Activated CD8-positive, alpha-beta memory T cell treated with anti-CD3 and anti-CD28 coated beads, Interleukin-2, amount 50 U/mL, for 1 hour (primary cell): ENCODE results near the gene SPSB1.

Experiments used
- DNase-seq: peaks from one replicate; pipeline ENCODE4 v3.0.0-alpha.2; 2020; ENCODE audit errors: extremely low read depth

The SPSB1 gene

DNA sequence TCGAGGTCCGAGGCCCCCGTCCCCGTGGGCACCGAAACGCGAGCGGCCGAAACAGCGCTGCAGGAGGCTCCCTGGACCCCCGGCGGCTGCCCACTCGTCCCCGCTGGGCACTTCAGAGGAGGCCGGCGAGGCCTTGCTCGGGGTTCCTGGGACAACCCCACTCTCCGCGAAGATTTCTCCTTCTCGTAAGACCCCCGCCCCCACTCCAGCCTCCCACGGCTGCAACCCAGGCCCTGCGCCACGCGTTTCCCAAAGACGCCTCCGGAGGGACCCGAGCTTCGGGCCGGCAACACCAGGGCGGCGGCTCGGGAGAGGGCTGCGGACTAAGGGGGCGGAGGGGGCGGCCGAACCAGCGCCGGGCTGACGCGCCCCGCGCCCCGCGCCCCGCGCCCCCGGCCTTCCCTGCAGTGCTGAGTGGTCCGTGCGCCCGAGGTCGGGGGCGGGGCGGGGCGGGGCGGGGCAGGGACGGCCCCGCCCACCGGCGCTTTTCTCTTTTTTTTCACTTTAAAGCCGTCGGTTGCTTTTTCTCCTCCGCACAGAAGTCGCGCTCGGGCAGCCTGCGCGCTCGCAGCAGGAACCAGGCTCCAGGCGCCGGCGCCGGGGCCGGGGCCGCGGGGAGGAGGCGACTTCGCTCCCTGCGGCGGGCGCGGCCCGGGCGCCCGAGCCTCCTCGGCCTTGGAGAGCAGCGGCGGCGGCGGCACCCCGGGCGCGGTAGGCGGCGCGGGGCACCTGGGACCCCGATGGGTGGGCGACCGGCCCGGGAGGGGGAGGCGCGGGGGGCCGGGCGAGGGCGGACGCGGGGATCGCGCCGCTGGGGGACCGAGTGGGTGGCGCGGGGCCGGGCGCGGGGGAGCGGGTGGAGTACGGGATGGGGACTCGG is at the start of gene SPSB1:
TSS of gene SPSB1 (plus strand) at position 534 of the 880 bp plus-strand sequence. CDS start 62,998 bp downstream, outside the sequence.
- DNase-seq, result no peak

- no peak for DNase-seq
Observed at GRCh38 chr1:9243066-9243739, 49.5 kb upstream of the SPSB1 start.

DNA sequence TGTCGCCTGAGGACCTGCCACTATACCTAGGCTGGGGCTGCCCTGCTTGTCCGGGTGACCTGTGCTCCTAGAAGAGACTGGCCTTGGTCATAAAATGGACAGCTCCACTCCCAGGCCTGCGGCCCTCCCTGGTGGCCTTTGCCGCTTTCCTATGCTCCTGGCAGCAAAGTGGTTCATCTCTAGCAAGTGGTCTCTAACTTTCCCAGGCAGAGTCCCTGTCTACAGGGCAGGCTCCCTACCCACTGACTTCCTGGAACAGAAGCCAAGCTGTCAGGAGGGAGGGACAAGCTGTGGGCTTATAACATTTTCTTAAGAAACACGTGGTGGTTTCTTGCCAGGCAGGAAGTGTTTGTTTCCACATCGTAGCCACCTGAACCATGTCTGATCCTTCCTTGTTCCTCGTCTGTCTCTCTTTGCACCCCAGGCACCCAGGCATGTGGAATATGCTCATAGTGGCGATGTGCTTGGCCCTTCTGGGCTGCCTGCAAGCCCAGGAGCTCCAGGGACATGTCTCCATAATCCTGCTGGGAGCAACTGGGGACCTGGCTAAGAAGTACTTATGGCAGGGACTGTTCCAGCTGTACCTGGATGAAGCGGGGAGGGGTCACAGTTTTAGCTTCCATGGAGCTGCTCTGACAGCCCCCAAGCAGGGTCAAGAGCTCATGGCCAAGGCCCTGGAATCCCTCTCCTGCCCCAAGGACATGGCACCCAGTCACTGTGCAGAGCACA is 48.0 kb upstream of the SPSB1 start:
- DNase-seq, result no peak

DNA sequence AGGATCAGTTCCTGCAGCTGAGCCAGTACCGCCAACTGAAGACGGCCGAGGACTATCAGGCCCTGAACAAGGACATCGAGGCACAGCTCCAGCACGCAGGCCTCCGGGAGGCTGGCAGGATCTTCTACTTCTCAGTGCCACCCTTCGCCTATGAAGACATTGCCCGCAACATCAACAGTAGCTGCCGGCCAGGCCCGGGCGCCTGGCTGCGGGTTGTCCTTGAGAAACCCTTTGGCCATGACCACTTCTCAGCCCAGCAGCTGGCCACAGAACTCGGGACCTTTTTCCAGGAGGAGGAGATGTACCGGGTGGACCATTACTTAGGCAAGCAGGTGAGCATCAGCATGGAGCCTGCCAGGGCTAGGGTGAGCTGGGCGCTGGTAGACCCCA is 47.5 kb upstream of the SPSB1 start:
- DNase-seq, result no peak

- DNase-seq, result no peak
Observed at GRCh38 chr1:9245661-9246060, 47.0 kb upstream of the SPSB1 start.

GRCh38 chr1:9246215-9246614 is 46.5 kb upstream of the SPSB1 start:
- DNase-seq, result no peak

DNA sequence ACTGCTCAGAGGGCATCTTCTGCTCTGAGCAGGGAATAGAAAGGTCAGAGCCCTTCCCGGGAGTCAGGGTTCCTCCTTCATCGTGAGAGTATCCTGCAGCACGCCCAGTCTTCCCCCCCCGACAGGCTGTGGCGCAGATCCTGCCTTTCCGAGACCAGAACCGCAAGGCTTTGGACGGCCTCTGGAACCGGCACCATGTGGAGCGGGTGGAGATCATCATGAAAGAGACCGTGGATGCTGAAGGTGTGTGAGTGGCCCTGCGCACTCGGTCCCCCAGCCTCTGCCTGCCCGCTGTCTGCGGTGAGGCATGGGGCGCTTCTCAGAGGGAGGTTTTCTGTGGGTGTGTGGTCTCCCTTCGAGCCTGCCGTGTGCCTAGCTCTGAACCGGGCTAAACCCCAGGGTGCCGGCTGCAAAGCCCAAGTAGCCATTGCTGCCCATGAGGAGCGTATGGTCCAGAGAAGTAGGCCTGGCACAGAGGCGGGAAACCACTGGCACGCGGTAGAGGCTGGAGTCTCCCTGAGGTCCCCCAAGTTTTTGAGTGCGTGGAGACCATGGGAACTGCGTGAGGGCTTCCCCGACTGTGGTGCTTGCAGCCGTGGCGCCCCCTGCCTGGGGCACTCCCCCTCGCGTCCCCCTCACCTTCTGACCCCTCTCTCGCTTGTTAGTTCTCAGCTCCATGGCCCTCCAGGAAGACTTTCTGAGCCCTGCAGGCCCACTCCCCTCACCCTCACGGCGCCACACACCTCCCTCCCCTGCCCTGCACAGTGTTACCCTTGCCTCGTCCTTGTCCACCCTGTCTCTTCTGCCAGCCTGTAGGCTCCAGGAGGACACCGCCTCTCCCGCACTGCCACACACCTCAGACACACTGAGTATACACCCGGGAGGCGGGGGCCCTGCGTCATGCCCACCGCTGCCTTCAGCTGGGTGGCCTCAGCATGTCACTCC is 45.6 kb upstream of the SPSB1 start:
- DNase-seq, result no peak

DNA sequence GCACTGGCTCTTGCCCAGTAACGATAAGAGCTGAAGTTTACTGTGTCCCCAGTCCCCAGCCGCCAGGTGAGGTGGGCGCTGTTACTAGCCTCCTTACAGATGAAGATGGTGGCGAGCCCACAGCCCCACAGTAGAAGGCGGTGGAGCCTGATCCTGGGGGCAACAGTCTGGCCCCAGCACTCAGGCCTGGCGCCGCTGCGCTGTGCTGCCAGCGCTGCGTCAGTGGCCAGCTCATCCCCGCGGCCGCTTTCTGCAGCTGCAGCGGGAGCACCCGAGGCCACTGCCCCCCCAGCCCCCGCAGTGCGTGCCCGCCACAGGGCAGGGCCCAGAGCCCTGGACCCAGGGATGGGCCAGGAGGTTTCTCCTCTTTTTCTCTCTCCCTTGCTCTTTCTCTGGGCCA is 44.8 kb upstream of the SPSB1 start:
- DNase-seq, result no peak

DNA sequence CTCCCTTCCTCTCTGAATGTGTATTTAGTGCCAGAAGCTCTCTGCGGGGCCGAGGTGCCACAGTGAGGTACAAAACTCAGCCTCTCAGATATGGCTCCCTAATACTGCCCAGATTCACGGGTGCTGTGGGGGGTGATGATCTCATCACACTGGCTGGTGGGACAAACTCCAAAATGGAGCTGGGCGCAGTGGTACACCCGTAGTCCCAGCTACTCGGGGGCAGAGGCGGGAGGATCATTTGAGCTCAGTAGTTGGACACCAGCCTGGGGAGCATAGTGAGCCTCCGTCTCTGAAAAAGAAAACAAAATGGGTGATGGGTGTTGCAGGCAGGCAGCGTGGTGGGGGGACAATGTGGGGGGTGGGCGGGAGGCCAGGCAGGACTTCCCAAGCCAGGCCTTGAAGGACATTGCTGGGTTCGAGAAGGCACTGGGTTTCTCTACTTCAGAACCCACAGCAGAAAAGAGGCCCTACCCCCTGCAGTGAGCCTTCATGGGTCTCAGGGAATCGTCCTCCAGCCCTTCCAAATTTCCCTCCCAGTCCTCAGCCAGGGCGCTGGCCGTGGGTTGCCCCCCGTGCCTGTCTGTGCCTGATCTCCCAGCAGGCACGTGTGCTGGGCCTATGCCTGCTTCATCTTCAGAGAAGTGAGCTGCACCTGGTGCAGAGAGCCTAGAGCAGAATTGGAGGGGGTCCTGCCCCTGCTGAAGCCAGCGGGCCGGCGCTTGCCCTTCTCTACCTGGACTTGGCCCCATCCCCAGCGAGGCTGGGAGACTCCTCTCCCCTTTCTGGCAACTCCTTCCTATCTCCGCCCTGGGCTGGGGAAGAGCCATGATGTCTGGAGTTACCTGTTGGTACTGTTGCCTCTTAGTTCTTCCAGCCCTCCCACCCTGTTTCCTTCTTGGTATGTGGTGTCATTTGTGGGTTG is 44.1 kb upstream of the SPSB1 start:
- no peak for DNase-seq

- no peak for DNase-seq
Observed at GRCh38 chr1:9249263-9249533, 43.5 kb upstream of the SPSB1 start.

- no peak for DNase-seq
Observed at GRCh38 chr1:9249534-9250410, 42.9 kb upstream of the SPSB1 start.

DNA sequence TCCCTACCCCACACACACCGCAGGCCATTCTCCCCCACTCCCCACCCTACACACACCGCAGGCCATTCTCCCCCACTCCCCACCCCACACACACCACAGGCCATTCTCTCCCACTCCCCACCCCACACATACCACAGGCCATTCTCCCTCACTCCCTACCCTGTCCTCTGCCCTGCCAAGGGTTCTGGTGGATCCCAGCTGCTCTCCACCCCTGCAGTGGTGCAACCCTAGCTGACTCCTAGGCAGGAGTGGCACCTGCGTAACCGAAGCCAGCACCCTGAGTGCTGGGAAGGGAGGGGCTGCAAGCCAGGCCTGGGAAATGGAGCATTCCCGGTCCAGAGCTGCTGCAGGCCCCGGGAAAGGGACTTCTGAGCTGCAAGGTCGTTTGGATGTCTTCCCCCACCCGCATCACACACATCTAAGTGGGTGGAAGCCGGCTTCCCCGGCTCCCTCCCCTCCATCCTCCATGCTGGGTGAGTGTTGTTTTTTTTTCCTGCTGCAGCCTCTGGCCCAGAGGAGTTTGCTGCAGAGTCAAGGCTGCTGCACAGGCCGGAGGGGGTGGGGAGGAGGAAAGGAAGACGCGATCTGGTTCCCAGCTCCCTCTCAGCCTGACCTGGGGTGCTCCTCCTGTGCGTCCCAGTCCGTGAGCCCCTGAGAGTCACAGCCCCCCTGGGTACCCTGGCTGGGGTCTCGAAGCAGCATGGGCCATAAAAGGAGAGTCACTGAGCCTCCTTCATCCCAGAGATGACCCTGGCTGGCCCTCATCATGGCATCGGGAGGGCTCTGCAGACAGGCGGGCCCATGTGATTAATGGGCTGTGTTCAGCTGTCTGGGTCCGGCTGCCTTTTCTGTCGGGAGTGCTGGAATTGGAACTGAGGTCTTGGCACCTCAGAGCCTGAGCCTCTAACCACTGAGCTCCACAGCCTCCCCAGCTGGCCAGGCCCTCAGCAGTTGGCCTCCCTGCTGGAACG is 42.0 kb upstream of the SPSB1 start:
- no peak for DNase-seq

GRCh38 chr1:9251501-9251900 is 41.2 kb upstream of the SPSB1 start:
- no peak for DNase-seq

- DNase-seq, result no peak
Observed at GRCh38 chr1:9253004-9253403, 39.7 kb upstream of the SPSB1 start.

GRCh38 chr1:9253453-9254105 is 39.1 kb upstream of the SPSB1 start:
- no peak for DNase-seq

DNA sequence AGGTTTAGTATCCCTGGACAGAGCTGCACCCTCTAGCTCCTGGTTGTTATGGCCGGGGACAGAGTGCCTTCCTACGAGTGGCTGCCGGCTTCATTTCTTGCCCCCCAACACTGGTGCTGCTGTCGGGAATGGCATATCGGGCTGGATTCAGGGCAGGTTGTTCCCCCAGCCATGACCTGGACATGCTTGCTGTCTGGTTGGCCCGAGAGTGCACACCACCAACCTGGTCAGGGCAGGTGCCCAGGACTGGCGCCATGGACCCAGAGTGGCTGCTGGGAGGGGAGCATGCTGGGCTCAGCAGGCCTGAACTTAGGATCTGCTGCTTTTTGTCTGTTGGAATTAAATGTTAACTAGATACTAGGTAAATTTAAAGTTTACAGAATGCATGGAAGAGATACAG is 36.4 kb upstream of the SPSB1 start:
- DNase-seq, result no peak

GRCh38 chr1:9257851-9258250 is 34.8 kb upstream of the SPSB1 start:
- no peak for DNase-seq

- no peak for DNase-seq
Observed at GRCh38 chr1:9258629-9259028, 34.1 kb upstream of the SPSB1 start.
